Stimulated activated CD4-positive, alpha-beta T cell treated with anti-CD3 and anti-CD28 coated beads, Interleukin-4, amount 100 ng/mL, for 1 hour (primary cell): ENCODE results near the gene ZC3H13.

Experiments
- DNase-seq: peaks from one replicate; pipeline ENCODE4 v3.0.0-alpha.2; 2020

ZC3H13 gene

GRCh38 chr13:46058268-46058667 lies 5.7 kb upstream of the ZC3H13 start:
- no peak for DNase-seq

- no peak for DNase-seq
These were observed 4.9 kb upstream of the ZC3H13 start for GRCh38 chr13:46057256-46058015.

GRCh38 chr13:46053162-46054012 lies 841 bp upstream of the ZC3H13 start:
- no peak for DNase-seq

- no peak for DNase-seq
These were observed 603 bp downstream of the ZC3H13 start for GRCh38 chr13:46051968-46052318.

- DNase-seq: no peak
These were observed 1.8 kb downstream of the ZC3H13 start for GRCh38 chr13:46050771-46051170.

- no peak for DNase-seq
These were observed 7.1 kb downstream of the ZC3H13 start for GRCh38 chr13:46045424-46045823.

GRCh38 chr13:46043647-46044046 lies 8.9 kb downstream of the ZC3H13 start:
- no peak for DNase-seq

GRCh38 chr13:46041419-46041839 lies 11.1 kb downstream of the ZC3H13 start:
- DNase-seq: no peak

- no peak for DNase-seq
These were observed 11.8 kb downstream of the ZC3H13 start for GRCh38 chr13:46040763-46041162.

GRCh38 chr13:46039411-46040182 lies 12.9 kb downstream of the ZC3H13 start:
- no peak for DNase-seq

GRCh38 chr13:46038296-46038695 lies 14.2 kb downstream of the ZC3H13 start:
- DNase-seq: no peak

- DNase-seq: no peak
These were observed 17.5 kb downstream of the ZC3H13 start for GRCh38 chr13:46035066-46035465.

GRCh38 chr13:46032341-46032740 lies 20.2 kb downstream of the ZC3H13 start:
- DNase-seq: no peak

- no peak for DNase-seq
These were observed 20.8 kb downstream of the ZC3H13 start for GRCh38 chr13:46031581-46032263.

- DNase-seq: no peak
These were observed 27.4 kb downstream of the ZC3H13 start for GRCh38 chr13:46025157-46025556.

GRCh38 chr13:46022481-46022880 lies 30.1 kb downstream of the ZC3H13 start:
- no peak for DNase-seq

GRCh38 chr13:46016216-46016615 lies 36.3 kb downstream of the ZC3H13 start:
- DNase-seq: no peak

GRCh38 chr13:46015366-46015765 lies 37.2 kb downstream of the ZC3H13 start:
- no peak for DNase-seq

- DNase-seq: no peak
These were observed 40.1 kb downstream of the ZC3H13 start for GRCh38 chr13:46012404-46012803.

GRCh38 chr13:46010148-46010547 lies 42.4 kb downstream of the ZC3H13 start:
- no peak for DNase-seq

- no peak for DNase-seq
These were observed 43.9 kb downstream of the ZC3H13 start for GRCh38 chr13:46008631-46009030.

GRCh38 chr13:46006688-46007452 lies 45.7 kb downstream of the ZC3H13 start:
- no peak for DNase-seq
